Measurements from ENCODE around the gene NUP210L. TPM values are rescaled to one million over a fixed set of nuclear protein-coding genes. Genes with fewer than 3 reads are reported as not detected.
"Not testable (repeated sequence)": the region's sequence is repeated elsewhere in the genome, so short reads cannot be mapped to it uniquely, and the experiment has no call there.

Gene NUP210L
- total RNA-seq, 2 experiments from 2014 or later = 0.03 to 0.06 TPM

- no peaks in the 10 kb centered on the region for H3K79me2 ChIP-seq (ENCODE audit: insufficient read depth, low read depth, low read length)
- H3K9me3 ChIP-seq (ENCODE audit: low read length) = no peaks in the 10 kb centered on the region
- no peaks in the 10 kb centered on the region for H3K4me1 ChIP-seq (ENCODE audit: insufficient read depth, low read length, poor library complexity, severe bottlenecking)
- no peaks in the 10 kb centered on the region for H3K9me2 ChIP-seq (ENCODE audit: insufficient read depth, low read length)
- POLR2A ChIA-PET = no interaction called here
- intact Hi-C loops (cut with micrococcal nuclease; ENCODE audit: unreplicated experiment) = no loop called here
- peak; percentile 46; the same call in 1 of the 2 replicates for TF ChIP-seq CTCF (conservative IDR thresholded peaks at IDR 0.05; ENCODE audit: low read length)
- TF ChIP-seq EZH2phosphoT487 (IDR thresholded peaks at IDR 0.05; ENCODE audit: borderline replicate concordance, low read depth, low read length) = no peak
- H2AFZ ChIP-seq (ENCODE audit: low read length) = no peak overlapping the region
- H4K20me1 ChIP-seq (ENCODE audit: insufficient read depth, low read length) = no peaks in the 10 kb centered on the region
- no peak for DNase-seq (ENCODE audit: low spot score)
- no peak overlapping the region for H3K27ac ChIP-seq (ENCODE audit: low read depth, low read length, poor library complexity, severe bottlenecking)
- no peak overlapping the region for H3K4me2 ChIP-seq (ENCODE audit: low read length)
- no peak overlapping the region for H3K4me3 ChIP-seq (ENCODE audit: low read depth, low read length, poor library complexity, severe bottlenecking)
- CTCF ChIA-PET (ENCODE audit: unreplicated experiment) = no interaction called here
- BruUV-seq (replicated peaks) = no TSS peak
- H3K36me3 ChIP-seq (ENCODE audit: insufficient read depth, low read length) = no peaks in the 10 kb centered on the region
Measured at GRCh38 chr1:154117642-154118041, 37.2 kb downstream of the NUP210L start.

GRCh38 chr1:154115180-154115579 lies 39.7 kb downstream of the NUP210L start:
- ChIA-PET CTCF (ENCODE audit: unreplicated experiment) (no interaction called here), POLR2A (interaction anchor here (0.8 kb wide), 1 partner anchor 137 kb away, joined by 3 read pairs; the partner anchor contains the start of gene JTB)
- Histone ChIP-seq H2AFZ (ENCODE audit: low read length) (no peak overlapping the region), H3K27ac (ENCODE audit: low read depth, low read length, poor library complexity, severe bottlenecking) (no peak overlapping the region), H3K4me3 (ENCODE audit: low read depth, low read length, poor library complexity, severe bottlenecking) (no peak overlapping the region), H3K9me2 (ENCODE audit: insufficient read depth, low read length) (no peaks in the 10 kb centered on the region), H3K36me3 (ENCODE audit: insufficient read depth, low read length) (no peaks in the 10 kb centered on the region), H3K79me2 (ENCODE audit: insufficient read depth, low read depth, low read length) (no peaks in the 10 kb centered on the region), H3K4me2 (ENCODE audit: low read length) (no peak overlapping the region), H3K4me1 (ENCODE audit: insufficient read depth, low read length, poor library complexity, severe bottlenecking) (no peaks in the 10 kb centered on the region), H4K20me1 (ENCODE audit: insufficient read depth, low read length) (no peaks in the 10 kb centered on the region), H3K9me3 (ENCODE audit: low read length) (no peaks in the 10 kb centered on the region)
- intact Hi-C loops (cut with micrococcal nuclease; ENCODE audit: unreplicated experiment) = no loop called here
- no peak for TF ChIP-seq CTCF (conservative IDR thresholded peaks at IDR 0.05; ENCODE audit: low read length)
- TF ChIP-seq EZH2phosphoT487 (IDR thresholded peaks at IDR 0.05; ENCODE audit: borderline replicate concordance, low read depth, low read length) = no peak
- DNase-seq (ENCODE audit: low spot score) = no peak
- no TSS peak for BruUV-seq (replicated peaks)

- peak; percentile 20 for DNase-seq (ENCODE audit: low spot score)
- no peaks in the 10 kb centered on the region for H3K9me2 ChIP-seq (ENCODE audit: insufficient read depth, low read length)
- BruUV-seq (replicated peaks) = no TSS peak
- H3K4me1 ChIP-seq (ENCODE audit: insufficient read depth, low read length, poor library complexity, severe bottlenecking) = no peaks in the 10 kb centered on the region
- 0 out of 2 replicates have a peak, but pooled peaks cover 4% of the 10 kb centered on the region for H3K9me3 ChIP-seq (ENCODE audit: low read length)
- H3K27ac ChIP-seq (ENCODE audit: low read depth, low read length, poor library complexity, severe bottlenecking) = no peak overlapping the region
- no peaks in the 10 kb centered on the region for H4K20me1 ChIP-seq (ENCODE audit: insufficient read depth, low read length)
- no peak overlapping the region for H2AFZ ChIP-seq (ENCODE audit: low read length)
- ChIA-PET CTCF (ENCODE audit: unreplicated experiment) (interaction anchor here (0.9 kb wide), 1 partner anchor 9 kb away, joined by 3 read pairs; no protein-coding TSS in a partner anchor), POLR2A (no interaction called here)
- intact Hi-C loops (cut with micrococcal nuclease; ENCODE audit: unreplicated experiment) = no loop called here
- H3K4me3 ChIP-seq (ENCODE audit: low read depth, low read length, poor library complexity, severe bottlenecking) = no peak overlapping the region
- TF ChIP-seq CTCF (conservative IDR thresholded peaks at IDR 0.05; ENCODE audit: low read length) = peak; percentile 48
- TF ChIP-seq EZH2phosphoT487 (IDR thresholded peaks at IDR 0.05; ENCODE audit: borderline replicate concordance, low read depth, low read length) = no peak
- H3K36me3 ChIP-seq (ENCODE audit: insufficient read depth, low read length) = no peaks in the 10 kb centered on the region
- no peaks in the 10 kb centered on the region for H3K79me2 ChIP-seq (ENCODE audit: insufficient read depth, low read depth, low read length)
- no peak overlapping the region for H3K4me2 ChIP-seq (ENCODE audit: low read length)
Measured at GRCh38 chr1:154104433-154105082, 50.3 kb downstream of the NUP210L start.

GRCh38 chr1:154100141-154100540 lies 54.7 kb downstream of the NUP210L start:
- intact Hi-C loops (cut with micrococcal nuclease; ENCODE audit: unreplicated experiment); POLR2A ChIA-PET; BruUV-seq (replicated peaks); H3K79me2 ChIP-seq (ENCODE audit: insufficient read depth, low read depth, low read length); H3K4me1 ChIP-seq (ENCODE audit: insufficient read depth, low read length, poor library complexity, severe bottlenecking); H2AFZ ChIP-seq (ENCODE audit: low read length); H3K9me3 ChIP-seq (ENCODE audit: low read length); DNase-seq (ENCODE audit: low spot score); H3K4me2 ChIP-seq (ENCODE audit: low read length); H3K36me3 ChIP-seq (ENCODE audit: insufficient read depth, low read length); H3K9me2 ChIP-seq (ENCODE audit: insufficient read depth, low read length); H3K27ac ChIP-seq (ENCODE audit: low read depth, low read length, poor library complexity, severe bottlenecking); H4K20me1 ChIP-seq (ENCODE audit: insufficient read depth, low read length); CTCF ChIA-PET (ENCODE audit: unreplicated experiment); H3K4me3 ChIP-seq (ENCODE audit: low read depth, low read length, poor library complexity, severe bottlenecking): not testable (repeated sequence)
